ENCODE measurements around the gene TTLL3. TPM values are rescaled to one million over a fixed set of nuclear protein-coding genes. Genes with fewer than 3 reads are reported as not detected.

The TTLL3 gene
- total and polyA plus RNA-seq, 12 donors: 10.1 to 214 (median 45.5) TPM

- DNase-seq: no peak
- peaks cover 11 to 13% of the 10 kb centered on the region in 2 donors for H3K4me1 ChIP-seq (replicated peaks in 1 of 2)
- H3K27me3 ChIP-seq: no peaks in the 10 kb centered on the region
- 88 to 93% (median 92%) methylated on average over 5 to 12 of the region's 12 CpGs for WGBS, 4 donors
- H3K27ac ChIP-seq: no peak overlapping the region
- H3K36me3 ChIP-seq (replicated peaks in 1 of 2): no peaks in the 10 kb centered on the region
- TF ChIP-seq, protein P1, sequence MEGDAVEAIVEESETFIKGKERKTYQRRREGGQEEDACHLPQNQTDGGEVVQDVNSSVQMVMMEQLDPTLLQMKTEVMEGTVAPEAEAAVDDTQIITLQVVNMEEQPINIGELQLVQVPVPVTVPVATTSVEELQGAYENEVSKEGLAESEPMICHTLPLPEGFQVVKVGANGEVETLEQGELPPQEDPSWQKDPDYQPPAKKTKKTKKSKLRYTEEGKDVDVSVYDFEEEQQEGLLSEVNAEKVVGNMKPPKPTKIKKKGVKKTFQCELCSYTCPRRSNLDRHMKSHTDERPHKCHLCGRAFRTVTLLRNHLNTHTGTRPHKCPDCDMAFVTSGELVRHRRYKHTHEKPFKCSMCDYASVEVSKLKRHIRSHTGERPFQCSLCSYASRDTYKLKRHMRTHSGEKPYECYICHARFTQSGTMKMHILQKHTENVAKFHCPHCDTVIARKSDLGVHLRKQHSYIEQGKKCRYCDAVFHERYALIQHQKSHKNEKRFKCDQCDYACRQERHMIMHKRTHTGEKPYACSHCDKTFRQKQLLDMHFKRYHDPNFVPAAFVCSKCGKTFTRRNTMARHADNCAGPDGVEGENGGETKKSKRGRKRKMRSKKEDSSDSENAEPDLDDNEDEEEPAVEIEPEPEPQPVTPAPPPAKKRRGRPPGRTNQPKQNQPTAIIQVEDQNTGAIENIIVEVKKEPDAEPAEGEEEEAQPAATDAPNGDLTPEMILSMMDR (IDR thresholded peaks at IDR 0.05): no peak
- TF ChIP-seq POLR2A (IDR thresholded peaks at IDR 0.05): no peak
- intact Hi-C loops (cut with DNase I): no loop called here
- no peaks in the 10 kb centered on the region for H3K9me3 ChIP-seq (replicated peaks in 1 of 3)
- no peak overlapping the region for H3K4me3 ChIP-seq
Measured at GRCh38 chr3:9859530-9860025, 49.5 kb downstream of the TTLL3 start.

- Histone ChIP-seq H3K4me1 (replicated peaks in 1 of 2) (peaks cover 19 to 24% of the 10 kb centered on the region in 2 donors), H3K9me3 (replicated peaks in 1 of 3) (no peaks in the 10 kb centered on the region), H3K27ac (no peak overlapping the region), H3K36me3 (replicated peaks in 1 of 2) (no peaks in the 10 kb centered on the region), H3K27me3 (no peaks in the 10 kb centered on the region), H3K4me3 (no peak overlapping the region)
- no peak for TF ChIP-seq POLR2A (IDR thresholded peaks at IDR 0.05)
- TF ChIP-seq, protein P1 (IDR thresholded peaks at IDR 0.05): no peak
- intact Hi-C loops (cut with DNase I): no loop called here
- DNase-seq: no peak
- WGBS, 4 donors: 95 to 100% (median 96%) methylated on average over 3 to 4 of the region's 4 CpGs
Measured at GRCh38 chr3:9861201-9861600, 51.1 kb downstream of the TTLL3 start.

- Histone ChIP-seq H3K4me3 (no peak overlapping the region), H3K27ac (no peak overlapping the region), H3K4me1 (replicated peaks in 1 of 2) (peaks cover 19 to 24% of the 10 kb centered on the region in 2 donors), H3K36me3 (replicated peaks in 1 of 2) (no peaks in the 10 kb centered on the region), H3K27me3 (no peaks in the 10 kb centered on the region), H3K9me3 (replicated peaks in 1 of 3) (no peaks in the 10 kb centered on the region)
- intact Hi-C loops (cut with DNase I): no loop called here
- 79 to 92% (median 88%) methylated on average over 3 to 5 of the region's 5 CpGs for WGBS, 4 donors
- DNase-seq: no peak
- TF ChIP-seq, protein P1 (IDR thresholded peaks at IDR 0.05): no peak
- TF ChIP-seq POLR2A (IDR thresholded peaks at IDR 0.05): no peak
Measured at GRCh38 chr3:9861626-9862130, 51.6 kb downstream of the TTLL3 start.

- peaks cover 19 to 24% of the 10 kb centered on the region in 2 donors for H3K4me1 ChIP-seq (replicated peaks in 1 of 2)
- no peaks in the 10 kb centered on the region for H3K27me3 ChIP-seq
Measured at GRCh38 chr3:9862391-9863057, 52.5 kb downstream of the TTLL3 start.

More at GRCh38 chr3:9862391-9863057, 52.5 kb downstream of the TTLL3 start:
- Histone ChIP-seq H3K4me3 (peak overlapping the region in 1 of 4 donors; percentile 43), H3K27ac (peak overlapping the region in 2 of 5 donors; percentile 7 to 40), H3K36me3 (replicated peaks in 1 of 2) (no peaks in the 10 kb centered on the region), H3K9me3 (replicated peaks in 1 of 3) (no peaks in the 10 kb centered on the region)
- 24 to 27% (median 26%) methylated on average over 10 to 45 of the region's 45 CpGs; no CpG with 5 or more reads in 1 of the 4 donors for WGBS, 4 donors
- intact Hi-C loops (cut with DNase I): no loop called here
- DNase-seq: peak; percentile 46 to 64 (median 60)
- TF ChIP-seq POLR2A (IDR thresholded peaks at IDR 0.05): no peak
- TF ChIP-seq, protein P1 (IDR thresholded peaks at IDR 0.05): peak in 5 of 6 experiments; percentile 21 to 42 (median 34)
